Measurements from ENCODE around the gene HBEGF.

DNA sequence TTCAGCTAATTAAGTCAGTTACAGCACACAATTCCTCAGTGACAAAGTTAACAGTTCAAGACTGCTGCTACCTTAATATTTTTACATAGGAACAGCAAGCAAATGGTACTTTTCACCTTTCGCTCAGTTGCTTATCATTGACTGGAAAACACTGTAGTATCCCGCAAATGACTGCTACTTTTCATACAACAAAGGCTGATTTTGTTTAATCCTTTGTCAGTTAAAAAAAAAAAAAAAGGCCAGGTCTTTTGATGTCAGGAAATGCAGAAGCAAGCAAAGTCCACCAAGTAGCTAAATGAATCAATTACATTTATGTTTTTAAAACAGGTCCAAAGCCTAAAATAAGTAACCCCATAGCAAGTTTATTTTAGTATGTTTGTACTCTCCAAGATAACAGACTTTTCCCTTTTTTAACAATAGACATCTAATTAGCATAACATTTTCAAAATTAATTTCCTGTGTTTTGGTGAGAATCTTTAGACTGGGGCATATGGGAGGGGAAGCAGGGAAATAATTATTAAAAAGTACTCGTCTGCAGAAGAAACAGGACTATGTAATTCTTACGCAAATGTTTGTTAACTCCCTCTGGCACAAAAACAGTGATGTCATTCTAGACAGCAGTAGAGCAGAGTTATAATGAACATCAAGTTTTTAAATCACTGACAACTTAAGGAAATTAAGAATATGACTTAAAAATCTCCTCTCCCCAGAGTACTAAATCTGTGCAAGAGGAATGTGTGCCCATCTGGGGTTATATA lies 53.1 kb downstream of the HBEGF start:
- TF ChIP-seq, protein P1, sequence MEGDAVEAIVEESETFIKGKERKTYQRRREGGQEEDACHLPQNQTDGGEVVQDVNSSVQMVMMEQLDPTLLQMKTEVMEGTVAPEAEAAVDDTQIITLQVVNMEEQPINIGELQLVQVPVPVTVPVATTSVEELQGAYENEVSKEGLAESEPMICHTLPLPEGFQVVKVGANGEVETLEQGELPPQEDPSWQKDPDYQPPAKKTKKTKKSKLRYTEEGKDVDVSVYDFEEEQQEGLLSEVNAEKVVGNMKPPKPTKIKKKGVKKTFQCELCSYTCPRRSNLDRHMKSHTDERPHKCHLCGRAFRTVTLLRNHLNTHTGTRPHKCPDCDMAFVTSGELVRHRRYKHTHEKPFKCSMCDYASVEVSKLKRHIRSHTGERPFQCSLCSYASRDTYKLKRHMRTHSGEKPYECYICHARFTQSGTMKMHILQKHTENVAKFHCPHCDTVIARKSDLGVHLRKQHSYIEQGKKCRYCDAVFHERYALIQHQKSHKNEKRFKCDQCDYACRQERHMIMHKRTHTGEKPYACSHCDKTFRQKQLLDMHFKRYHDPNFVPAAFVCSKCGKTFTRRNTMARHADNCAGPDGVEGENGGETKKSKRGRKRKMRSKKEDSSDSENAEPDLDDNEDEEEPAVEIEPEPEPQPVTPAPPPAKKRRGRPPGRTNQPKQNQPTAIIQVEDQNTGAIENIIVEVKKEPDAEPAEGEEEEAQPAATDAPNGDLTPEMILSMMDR (IDR thresholded peaks at IDR 0.05; ENCODE audit: borderline replicate concordance, extremely low read depth, low read length, poor library complexity, severe bottlenecking), result no peak
- no peak for TF ChIP-seq EZH2 (IDR thresholded peaks at IDR 0.05; ENCODE audit: borderline replicate concordance, low read depth, low read length, severe bottlenecking)

All from DND-41 (cell line).